CD4-positive, alpha-beta T cell (primary cell): ENCODE measurements around the gene RCN2. TPM values are rescaled to one million over a fixed set of nuclear protein-coding genes. Genes with fewer than 3 reads are reported as not detected.

ENCODE experiments used
- ATAC-seq: fragments of 200-7000 bp; cut with Tn5 transposase; one replicate; pipeline ENCODE4 v1.10.0; 2022; ENCODE audit warnings: mild to moderate bottlenecking; ENCODE audit not compliant: poor library complexity
- CTCF ChIA-PET: fragments of 350-600 bp; sonication (Branson Sonifier 250); formaldehyde crosslinking; loops from one replicate; lab custom pipeline; 2021; ENCODE audit warnings: antibody characterized with exemption, inconsistent platforms; lab: Charles Lee
- POLR2A ChIA-PET: fragments of 350-600 bp; sonication (Branson Sonifier 250); formaldehyde crosslinking; loops from one replicate; lab custom pipeline; 2021; ENCODE audit warnings: antibody characterized with exemption, inconsistent platforms; lab: Charles Lee
- DNase-seq, 14 experiments: peaks; one replicate each; pipeline ENCODE4 v3.0.0-alpha.2; 2013 to 2020; ENCODE audit warnings: mixed read lengths in 2 of 14
- H3K27ac ChIP-seq, 2 donors: one replicate each; pipeline versions ENCODE4 v1.5.1 to v1.7.0; 2013; ENCODE audit warnings: low read length in 2 of 2, low read depth in 1 of 2, mild to moderate bottlenecking in 1 of 2
- H3K27me3 ChIP-seq, 2 experiments: 1 replicate in 1 of 2; 2 replicates in 1 of 2; pipeline versions ENCODE4 v1.6.1 to v1.7.0; 2013; ENCODE audit warnings: low read length in 2 of 2, control low read depth in 1 of 2, mild to moderate bottlenecking in 1 of 2, moderate library complexity in 1 of 2; ENCODE audit not compliant: insufficient read depth in 2 of 2, control insufficient read depth in 1 of 2
- H3K36me3 ChIP-seq: one replicate; pipeline ENCODE4 v1.6.1; 2013; ENCODE audit warnings: low read length, control low read depth; ENCODE audit not compliant: insufficient read depth
- H3K4me1 ChIP-seq: one replicate; pipeline ENCODE4 v1.6.1; 2013; ENCODE audit warnings: low read length, control low read depth; ENCODE audit not compliant: insufficient read depth
- H3K4me3 ChIP-seq: one replicate; pipeline ENCODE4 v1.5.1; 2013; ENCODE audit warnings: mild to moderate bottlenecking, low read length, moderate library complexity
- H3K9me3 ChIP-seq, 2 experiments: 1 replicate in 1 of 2; 2 replicates in 1 of 2; pipeline versions ENCODE4 v1.6.1 to v1.7.0; 2013; ENCODE audit warnings: low read length in 2 of 2, mild to moderate bottlenecking in 2 of 2, control low read depth in 1 of 2, moderate library complexity in 1 of 2; ENCODE audit not compliant: control insufficient read depth in 1 of 2, insufficient read depth in 1 of 2
- H3K27ac Mint-ChIP-seq: one replicate; pipeline ENCODE4 v1.8.0; 2020; ENCODE audit warnings: mixed read lengths
- H3K27me3 Mint-ChIP-seq: one replicate; pipeline ENCODE4 v1.8.0; 2021; ENCODE audit warnings: mixed read lengths
- H3K36me3 Mint-ChIP-seq: one replicate; pipeline ENCODE4 v1.8.0; 2021; ENCODE audit warnings: low read depth, mixed read lengths
- H3K4me1 Mint-ChIP-seq: one replicate; pipeline ENCODE4 v1.8.0; 2021; ENCODE audit warnings: low read depth, mixed read lengths
- H3K4me3 Mint-ChIP-seq: one replicate; pipeline ENCODE4 v1.8.0; 2020; ENCODE audit warnings: mild to moderate bottlenecking, mixed read lengths
- H3K9me3 Mint-ChIP-seq: one replicate; pipeline ENCODE4 v1.8.0; 2020; ENCODE audit warnings: mixed read lengths
- intact Hi-C, 2 experiments: fragments of 100-400 bp; cut with DNase I in 1 of 2; cut with micrococcal nuclease in 1 of 2; formaldehyde crosslinking; loops; one replicate each; pipeline versions ENCODE4 v1.15.1 to v1.9.0; 2023 to 2025; cut with DNase I, micrococcal nuclease
- total RNA-seq, 174 experiments: library from RNA in 2 of 174; stranded (reverse) in 2 of 174; gene quantifications; one replicate each; pipeline ENCODE4 v1.2.3 and lab custom pipeline; 2021 to 2026
- TF ChIP-seq, protein P1 (sequence below): fragments of 200-600 bp; IDR thresholded peaks from one replicate; pipeline ENCODE4 v1.8.0; 2022; ENCODE audit warnings: antibody characterized with exemption, mild to moderate bottlenecking

The RCN2 gene
- total RNA-seq, 2 experiments from 2014 or later, result 18.1 to 19.1 TPM

DNA sequence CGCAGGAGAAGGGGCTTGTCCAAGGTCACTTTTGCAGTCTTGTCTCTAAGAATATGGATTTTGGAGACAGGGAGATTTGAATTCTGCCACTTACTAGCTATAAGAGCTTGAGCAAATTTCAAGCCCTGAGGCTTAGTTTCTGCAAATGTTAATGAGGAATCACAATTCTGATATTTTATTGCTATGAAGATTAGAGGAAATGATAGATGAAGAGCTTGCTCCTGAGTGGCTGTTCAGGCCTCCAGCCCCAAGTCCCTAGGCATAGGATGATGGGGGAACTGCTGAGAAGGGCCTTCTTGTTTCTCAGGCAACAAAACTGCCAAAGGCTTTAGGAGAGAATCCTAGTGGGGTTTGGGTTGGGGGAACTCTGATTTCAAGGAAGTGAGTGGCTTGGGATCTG is 44.6 kb downstream of the RCN2 start:
- H3K27me3 ChIP-seq, result no peaks in the 10 kb centered on the region
- peaks cover 0 to 9% of the 10 kb centered on the region in 2 experiments for H3K9me3 ChIP-seq
- Mint-ChIP-seq H3K27ac (no peak overlapping the region), H3K9me3 (no peaks in the 10 kb centered on the region), H3K27me3 (no peaks in the 10 kb centered on the region), H3K36me3 (no peaks in the 10 kb centered on the region), H3K4me1 (no peaks in the 10 kb centered on the region), H3K4me3 (no peak overlapping the region)
- no peak overlapping the region for H3K4me3 ChIP-seq
- DNase-seq, result no peak
- POLR2A ChIA-PET, result interaction anchor here (1.0 to 2.7 kb wide), 2 partner anchors 19 to 45 kb away, joined by 3 to 5 read pairs; partner anchors contain the start of gene PSTPIP1
- no peaks in the 10 kb centered on the region for H3K36me3 ChIP-seq
- peaks cover 17% of the 10 kb centered on the region for H3K4me1 ChIP-seq
- ATAC-seq, result no peak
- intact Hi-C loops, result loop anchor here in 1 of 2 experiments (10.0 kb wide), 1 partner anchor 139 kb away; no protein-coding TSS in a partner anchor
- TF ChIP-seq, protein P1, sequence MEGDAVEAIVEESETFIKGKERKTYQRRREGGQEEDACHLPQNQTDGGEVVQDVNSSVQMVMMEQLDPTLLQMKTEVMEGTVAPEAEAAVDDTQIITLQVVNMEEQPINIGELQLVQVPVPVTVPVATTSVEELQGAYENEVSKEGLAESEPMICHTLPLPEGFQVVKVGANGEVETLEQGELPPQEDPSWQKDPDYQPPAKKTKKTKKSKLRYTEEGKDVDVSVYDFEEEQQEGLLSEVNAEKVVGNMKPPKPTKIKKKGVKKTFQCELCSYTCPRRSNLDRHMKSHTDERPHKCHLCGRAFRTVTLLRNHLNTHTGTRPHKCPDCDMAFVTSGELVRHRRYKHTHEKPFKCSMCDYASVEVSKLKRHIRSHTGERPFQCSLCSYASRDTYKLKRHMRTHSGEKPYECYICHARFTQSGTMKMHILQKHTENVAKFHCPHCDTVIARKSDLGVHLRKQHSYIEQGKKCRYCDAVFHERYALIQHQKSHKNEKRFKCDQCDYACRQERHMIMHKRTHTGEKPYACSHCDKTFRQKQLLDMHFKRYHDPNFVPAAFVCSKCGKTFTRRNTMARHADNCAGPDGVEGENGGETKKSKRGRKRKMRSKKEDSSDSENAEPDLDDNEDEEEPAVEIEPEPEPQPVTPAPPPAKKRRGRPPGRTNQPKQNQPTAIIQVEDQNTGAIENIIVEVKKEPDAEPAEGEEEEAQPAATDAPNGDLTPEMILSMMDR, result no peak
- CTCF ChIA-PET, result interaction anchor here (1.4 kb wide), 1 partner anchor 521 kb away, joined by 3 read pairs; no protein-coding TSS in a partner anchor
- no peak overlapping the region for H3K27ac ChIP-seq

DNA sequence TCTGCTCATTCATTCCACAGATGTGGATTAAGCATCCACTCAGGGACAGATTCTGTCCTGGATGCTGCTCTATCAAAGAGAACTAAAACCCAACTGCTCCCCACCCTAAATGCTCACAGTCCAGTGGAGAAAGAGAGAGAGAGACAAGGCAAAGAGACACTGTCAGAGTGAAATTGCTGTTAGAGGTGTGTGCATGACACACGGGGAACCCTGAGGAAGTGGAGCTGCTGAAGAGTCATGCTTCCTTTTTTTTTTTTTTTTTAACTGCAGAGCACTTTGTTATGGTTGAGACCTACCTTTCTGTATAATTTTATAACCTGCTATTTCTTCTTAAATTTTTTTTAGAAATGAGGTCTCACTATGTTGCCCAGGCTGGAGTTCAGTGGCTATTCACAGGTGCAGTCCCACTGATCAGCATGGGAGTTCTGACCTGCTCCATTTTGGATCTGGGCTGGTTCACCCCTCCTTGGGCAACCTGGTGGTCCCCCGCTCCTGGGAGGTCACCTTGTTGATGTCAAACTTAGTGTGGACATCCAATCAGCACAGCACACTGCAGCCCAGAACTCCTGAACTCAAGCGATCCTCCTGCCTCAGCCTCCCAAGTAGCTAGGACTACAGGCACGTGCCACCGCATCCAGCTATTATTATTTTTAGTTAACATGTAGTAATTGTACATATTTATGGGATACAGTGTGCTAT is 45.2 kb downstream of the RCN2 start:
- H3K27me3 ChIP-seq, result no peaks in the 10 kb centered on the region
- H3K27me3 Mint-ChIP-seq, result no peaks in the 10 kb centered on the region
- peaks cover 17% of the 10 kb centered on the region for H3K4me1 ChIP-seq
- no peak overlapping the region for H3K4me3 Mint-ChIP-seq
- ChIA-PET POLR2A (interaction anchor here (2.7 kb wide), 1 partner anchor 18 kb away, joined by 5 read pairs; the partner anchor contains the start of gene PSTPIP1), CTCF (interaction anchor here (0.7 to 1.4 kb wide), 2 partner anchors 55 to 520 kb away, joined by 3 to 6 read pairs; no protein-coding TSS in a partner anchor)
- H3K9me3 ChIP-seq, result peaks cover 0 to 9% of the 10 kb centered on the region in 2 experiments
- peak in 2 of 14 experiments; percentile 13 to 52 for DNase-seq
- H3K4me1 Mint-ChIP-seq, result no peaks in the 10 kb centered on the region
- no peak overlapping the region for H3K27ac Mint-ChIP-seq
- TF ChIP-seq, protein P1, result no peak
- no peaks in the 10 kb centered on the region for H3K9me3 Mint-ChIP-seq
- intact Hi-C loops, result loop anchor here in 1 of 2 experiments (10.0 kb wide), 1 partner anchor 138 kb away; no protein-coding TSS in a partner anchor
- no peaks in the 10 kb centered on the region for H3K36me3 Mint-ChIP-seq
- no peaks in the 10 kb centered on the region for H3K36me3 ChIP-seq
- no peak for ATAC-seq
- no peak overlapping the region for H3K4me3 ChIP-seq
- no peak overlapping the region for H3K27ac ChIP-seq

DNA sequence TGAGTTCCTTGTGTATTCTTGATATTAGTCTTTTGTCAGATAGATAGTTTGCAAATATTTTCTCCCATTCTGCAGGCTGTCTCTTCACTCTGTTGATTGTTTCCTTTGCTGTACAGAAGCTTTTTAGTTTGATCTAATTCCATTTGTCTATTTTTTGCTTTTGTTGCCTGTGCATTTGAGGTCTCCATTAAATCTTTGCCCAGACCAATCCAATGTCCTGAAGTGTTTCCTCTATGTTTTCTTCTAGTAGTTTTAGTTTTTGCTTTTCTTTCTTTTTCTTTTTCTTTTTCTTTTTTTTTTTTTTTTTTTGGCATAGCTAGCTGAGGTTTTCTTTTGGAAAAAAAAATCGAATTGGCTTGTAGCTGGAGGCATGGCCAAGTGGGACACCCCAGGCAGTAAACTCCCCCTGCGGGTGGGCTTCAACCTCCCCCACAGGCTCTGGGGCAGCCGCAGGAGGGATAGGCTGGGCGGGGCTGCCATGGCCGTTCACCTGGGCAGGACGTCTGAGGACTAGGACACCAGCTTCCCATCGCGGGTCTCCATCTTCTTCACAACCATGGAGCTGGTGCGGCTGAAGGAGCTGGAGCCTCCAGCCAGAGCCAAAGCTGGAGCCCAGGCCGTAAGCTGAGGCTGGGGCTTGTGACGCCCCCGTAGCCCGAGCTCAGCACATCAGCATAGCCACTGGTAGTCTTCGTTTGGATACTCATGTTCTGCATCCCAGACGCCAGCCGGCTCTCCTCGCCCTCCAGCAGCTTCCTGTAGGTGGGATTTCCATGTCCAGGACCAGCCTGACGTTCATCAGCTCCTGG is 47.2 kb downstream of the RCN2 start:
- Histone ChIP-seq H3K27me3 (no peaks in the 10 kb centered on the region), H3K27ac (no peak overlapping the region), H3K4me1 (peaks cover 11% of the 10 kb centered on the region), H3K4me3 (no peak overlapping the region), H3K9me3 (peaks cover 0 to 9% of the 10 kb centered on the region in 2 experiments), H3K36me3 (no peaks in the 10 kb centered on the region)
- H3K4me3 Mint-ChIP-seq, result no peak overlapping the region
- no peak for ATAC-seq
- intact Hi-C loops, result loop anchor here in 1 of 2 experiments (10.0 kb wide), 1 partner anchor 136 kb away; no protein-coding TSS in a partner anchor
- TF ChIP-seq, protein P1, result no peak
- ChIA-PET POLR2A (interaction anchor here (1.1 kb wide), 1 partner anchor 16 kb away, joined by 3 read pairs; the partner anchor contains the start of gene PSTPIP1), CTCF (interaction anchor here (1.1 kb wide), 1 partner anchor 518 kb away, joined by 3 read pairs; no protein-coding TSS in a partner anchor)
- H3K9me3 Mint-ChIP-seq, result no peaks in the 10 kb centered on the region
- no peak overlapping the region for H3K27ac Mint-ChIP-seq
- DNase-seq, result no peak
- no peaks in the 10 kb centered on the region for H3K27me3 Mint-ChIP-seq
- H3K4me1 Mint-ChIP-seq, result no peaks in the 10 kb centered on the region
- H3K36me3 Mint-ChIP-seq, result no peaks in the 10 kb centered on the region
